SK-N-SH treated with all-trans-retinoic acid at 6 μM for 48 hours (cell line): Measurements from ENCODE around the gene KCNT1.

Experiments used
- ATAC-seq: fragments of 200-7000 bp; cut with Tn5 transposase; 3 replicates; pipeline ENCODE4 v1.9.1; 2020; ENCODE audit warnings: mild to moderate bottlenecking, moderate library complexity
- ARNTL ChIP-seq: fragments of 450-650 bp; formaldehyde crosslinking; IDR thresholded peaks from 2 replicates; pipeline ENCODE4 v1.5.0; 2020; ENCODE audit warnings: low read depth, mild to moderate bottlenecking, moderate library complexity, borderline replicate concordance
- BACH2 ChIP-seq: fragments of 250-450 bp; sonication (Bioruptor Pico); IDR thresholded peaks from 2 replicates; pipeline ENCODE4 v1.9.0; 2021; ENCODE audit warnings: mild to moderate bottlenecking, borderline replicate concordance
- CSDC2 ChIP-seq: fragments of 250-450 bp; sonication (Bioruptor Pico); IDR thresholded peaks from 2 replicates; pipeline ENCODE4 v1.5.0; 2020; ENCODE audit warnings: mild to moderate bottlenecking, moderate library complexity
- ESRRG ChIP-seq: fragments of 250-450 bp; sonication (Bioruptor Pico); IDR thresholded peaks from 2 replicates; pipeline ENCODE4 v1.6.1; 2021; ENCODE audit warnings: mild to moderate bottlenecking
- OSR1 ChIP-seq: fragments of 250-450 bp; sonication (Bioruptor Pico); IDR thresholded peaks from 2 replicates; pipeline ENCODE4 v1.8.0; 2022; ENCODE audit warnings: moderate library complexity, mild to moderate bottlenecking, inconsistent platforms
- PPARA ChIP-seq: fragments of 250-450 bp; sonication (Bioruptor Pico); IDR thresholded peaks from 2 replicates; pipeline ENCODE4 v1.5.0; 2020; ENCODE audit warnings: mild to moderate bottlenecking, borderline replicate concordance
- RARB ChIP-seq: fragments of 250-450 bp; sonication (Bioruptor Pico); IDR thresholded peaks from 2 replicates; pipeline ENCODE4 v1.8.0; 2021; ENCODE audit warnings: mild to moderate bottlenecking, moderate library complexity
- SNAI2 ChIP-seq: fragments of 250-450 bp; sonication (Bioruptor Pico); IDR thresholded peaks from 2 replicates; pipeline ENCODE4 v1.5.0; 2020; ENCODE audit warnings: mild to moderate bottlenecking, moderate library complexity
- TCF4 ChIP-seq: fragments of 250-450 bp; sonication (Bioruptor Pico); IDR thresholded peaks from 2 replicates; pipeline ENCODE4 v1.8.0; 2021; ENCODE audit warnings: mild to moderate bottlenecking, moderate library complexity, borderline replicate concordance
- TOX ChIP-seq: fragments of 250-450 bp; sonication (Bioruptor Pico); IDR thresholded peaks from 2 replicates; pipeline ENCODE4 v1.8.0; 2021; ENCODE audit warnings: mild to moderate bottlenecking, moderate library complexity, borderline replicate concordance
- ZC3H10 ChIP-seq: fragments of 250-450 bp; sonication (Bioruptor Pico); IDR thresholded peaks from 2 replicates; pipeline ENCODE4 v1.5.1; 2021; ENCODE audit warnings: mild to moderate bottlenecking, moderate library complexity
- ZFP3 ChIP-seq: fragments of 250-450 bp; sonication (Bioruptor Pico); IDR thresholded peaks from 2 replicates; pipeline ENCODE4 v1.5.0; 2020; ENCODE audit warnings: mild to moderate bottlenecking, moderate library complexity
- ZFP30 ChIP-seq: fragments of 450-650 bp; formaldehyde crosslinking; IDR thresholded peaks from 2 replicates; pipeline ENCODE4 v1.5.0; 2022; ENCODE audit warnings: mild to moderate bottlenecking, moderate library complexity
- ZNF565 ChIP-seq: fragments of 450-650 bp; formaldehyde crosslinking; conservative IDR thresholded peaks from 2 replicates; pipeline ENCODE4 v1.5.0; 2020; ENCODE audit warnings: low read depth, mild to moderate bottlenecking, moderate library complexity
- ZNF8 ChIP-seq: fragments of 450-650 bp; formaldehyde crosslinking; IDR thresholded peaks from 2 replicates; pipeline ENCODE4 v1.5.0; 2020; ENCODE audit warnings: mild to moderate bottlenecking, moderate library complexity
- TF ChIP-seq, protein P1 (sequence below): fragments of 250-450 bp; sonication (Bioruptor Pico); IDR thresholded peaks from 2 replicates; pipeline ENCODE4 v1.5.1; 2021; ENCODE audit warnings: mild to moderate bottlenecking, moderate library complexity
- TF ChIP-seq, protein P2 (sequence below): fragments of 250-450 bp; sonication (Bioruptor Pico); IDR thresholded peaks from 2 replicates; pipeline ENCODE4 v1.5.0; 2020; ENCODE audit warnings: mild to moderate bottlenecking, moderate library complexity
- TF ChIP-seq, protein P3 (sequence below): fragments of 250-450 bp; sonication (Bioruptor Pico); IDR thresholded peaks from 2 replicates; pipeline ENCODE4 v1.5.1; 2020; ENCODE audit warnings: low read depth, mild to moderate bottlenecking, moderate library complexity
- TF ChIP-seq, protein P4 (sequence below): fragments of 250-450 bp; sonication (Bioruptor Pico); IDR thresholded peaks from 2 replicates; pipeline ENCODE4 v1.8.0; 2020; ENCODE audit warnings: mild to moderate bottlenecking, moderate library complexity, borderline replicate concordance
- TF ChIP-seq, protein P5 (sequence below): fragments of 250-450 bp; sonication (Bioruptor Pico); IDR thresholded peaks from 2 replicates; pipeline ENCODE4 v1.8.0; 2021; ENCODE audit warnings: low read depth, mild to moderate bottlenecking, moderate library complexity, borderline replicate concordance

KCNT1 gene

DNA sequence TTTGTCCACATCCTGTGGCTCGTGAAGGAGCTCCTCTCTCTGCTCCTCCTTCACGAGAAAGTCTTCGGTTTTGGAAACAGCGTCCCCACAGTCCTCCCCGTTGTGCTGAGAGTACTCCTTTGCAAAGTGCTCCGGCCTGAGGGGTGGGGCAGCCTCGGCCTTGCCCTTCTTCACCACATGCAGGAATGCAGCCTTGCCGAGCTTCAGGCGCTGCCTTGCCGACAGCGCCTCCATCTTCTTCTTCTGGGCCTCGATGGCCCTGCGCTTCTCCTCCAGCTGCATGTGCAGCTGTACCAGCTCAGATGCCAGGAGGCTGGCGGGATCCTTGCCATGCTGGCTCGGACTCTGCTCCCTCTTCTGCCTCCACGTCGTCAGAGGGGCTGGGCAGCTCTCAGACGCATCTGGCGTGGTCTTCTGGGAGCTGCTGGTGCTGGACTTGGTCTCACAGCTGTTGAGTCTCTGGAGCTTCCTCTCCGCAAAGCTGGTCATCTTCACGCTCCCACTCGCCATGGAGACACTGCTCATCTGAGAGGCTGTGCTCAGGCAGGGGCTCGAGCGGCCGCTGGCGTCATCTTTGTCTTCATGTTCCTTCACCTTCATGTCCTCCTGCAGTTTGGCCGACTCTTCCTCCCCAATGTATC, 119.9 kb downstream of the KCNT1 start:
- TF ChIP-seq SNAI2 (CRISPR knock-in tag) (no peak), CSDC2 (CRISPR knock-in tag) (no peak), ZFP3 (CRISPR knock-in tag) (no peak), BACH2 (CRISPR knock-in tag) (no peak), RARB (CRISPR knock-in tag) (no peak), ZNF8 (CRISPR knock-in tag) (no peak)
- TF ChIP-seq, protein P1, sequence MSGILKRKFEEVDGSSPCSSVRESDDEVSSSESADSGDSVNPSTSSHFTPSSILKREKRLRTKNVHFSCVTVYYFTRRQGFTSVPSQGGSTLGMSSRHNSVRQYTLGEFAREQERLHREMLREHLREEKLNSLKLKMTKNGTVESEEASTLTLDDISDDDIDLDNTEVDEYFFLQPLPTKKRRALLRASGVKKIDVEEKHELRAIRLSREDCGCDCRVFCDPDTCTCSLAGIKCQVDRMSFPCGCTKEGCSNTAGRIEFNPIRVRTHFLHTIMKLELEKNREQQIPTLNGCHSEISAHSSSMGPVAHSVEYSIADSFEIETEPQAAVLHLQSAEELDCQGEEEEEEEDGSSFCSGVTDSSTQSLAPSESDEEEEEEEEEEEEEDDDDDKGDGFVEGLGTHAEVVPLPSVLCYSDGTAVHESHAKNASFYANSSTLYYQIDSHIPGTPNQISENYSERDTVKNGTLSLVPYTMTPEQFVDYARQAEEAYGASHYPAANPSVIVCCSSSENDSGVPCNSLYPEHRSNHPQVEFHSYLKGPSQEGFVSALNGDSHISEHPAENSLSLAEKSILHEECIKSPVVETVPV (CRISPR knock-in tag), result no peak
- no peak for ATAC-seq

DNA sequence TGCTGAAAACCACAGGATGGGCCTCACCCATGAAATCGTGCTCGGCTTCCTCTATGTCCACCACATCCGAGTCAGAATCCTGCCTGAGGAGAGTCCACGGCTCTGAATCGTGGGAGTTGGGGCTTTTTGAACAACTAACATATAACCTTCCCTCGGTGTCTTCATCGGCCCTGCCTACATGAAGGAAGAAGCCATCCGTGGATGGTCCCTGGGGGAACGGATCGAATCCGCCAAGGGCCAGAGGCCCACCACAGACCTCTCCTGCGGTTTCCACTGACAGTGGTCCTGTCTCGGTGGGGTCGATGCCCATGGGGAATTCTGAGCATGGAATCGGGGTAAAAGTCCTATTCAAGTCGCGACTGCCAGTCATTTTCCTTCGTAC, 120.4 kb downstream of the KCNT1 start:
- TF ChIP-seq CSDC2 (CRISPR knock-in tag), result no peak
- TF ChIP-seq BACH2 (CRISPR knock-in tag), result no peak
- TF ChIP-seq OSR1, result no peak
- no peak for TF ChIP-seq ZC3H10
- TF ChIP-seq PPARA, result no peak
- TF ChIP-seq, protein P2, sequence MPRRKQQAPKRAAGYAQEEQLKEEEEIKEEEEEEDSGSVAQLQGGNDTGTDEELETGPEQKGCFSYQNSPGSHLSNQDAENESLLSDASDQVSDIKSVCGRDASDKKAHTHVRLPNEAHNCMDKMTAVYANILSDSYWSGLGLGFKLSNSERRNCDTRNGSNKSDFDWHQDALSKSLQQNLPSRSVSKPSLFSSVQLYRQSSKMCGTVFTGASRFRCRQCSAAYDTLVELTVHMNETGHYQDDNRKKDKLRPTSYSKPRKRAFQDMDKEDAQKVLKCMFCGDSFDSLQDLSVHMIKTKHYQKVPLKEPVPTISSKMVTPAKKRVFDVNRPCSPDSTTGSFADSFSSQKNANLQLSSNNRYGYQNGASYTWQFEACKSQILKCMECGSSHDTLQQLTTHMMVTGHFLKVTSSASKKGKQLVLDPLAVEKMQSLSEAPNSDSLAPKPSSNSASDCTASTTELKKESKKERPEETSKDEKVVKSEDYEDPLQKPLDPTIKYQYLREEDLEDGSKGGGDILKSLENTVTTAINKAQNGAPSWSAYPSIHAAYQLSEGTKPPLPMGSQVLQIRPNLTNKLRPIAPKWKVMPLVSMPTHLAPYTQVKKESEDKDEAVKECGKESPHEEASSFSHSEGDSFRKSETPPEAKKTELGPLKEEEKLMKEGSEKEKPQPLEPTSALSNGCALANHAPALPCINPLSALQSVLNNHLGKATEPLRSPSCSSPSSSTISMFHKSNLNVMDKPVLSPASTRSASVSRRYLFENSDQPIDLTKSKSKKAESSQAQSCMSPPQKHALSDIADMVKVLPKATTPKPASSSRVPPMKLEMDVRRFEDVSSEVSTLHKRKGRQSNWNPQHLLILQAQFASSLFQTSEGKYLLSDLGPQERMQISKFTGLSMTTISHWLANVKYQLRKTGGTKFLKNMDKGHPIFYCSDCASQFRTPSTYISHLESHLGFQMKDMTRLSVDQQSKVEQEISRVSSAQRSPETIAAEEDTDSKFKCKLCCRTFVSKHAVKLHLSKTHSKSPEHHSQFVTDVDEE (CRISPR knock-in tag), result no peak
- TF ChIP-seq ZFP3 (CRISPR knock-in tag), result no peak
- no peak for TF ChIP-seq SNAI2 (CRISPR knock-in tag)
- TF ChIP-seq ARNTL (CRISPR knock-in tag), result no peak
- TF ChIP-seq TOX (CRISPR knock-in tag), result no peak
- no peak for TF ChIP-seq ZNF565
- TF ChIP-seq ESRRG (CRISPR knock-in tag), result no peak
- no peak for TF ChIP-seq ZNF8 (CRISPR knock-in tag)
- TF ChIP-seq, protein P3, sequence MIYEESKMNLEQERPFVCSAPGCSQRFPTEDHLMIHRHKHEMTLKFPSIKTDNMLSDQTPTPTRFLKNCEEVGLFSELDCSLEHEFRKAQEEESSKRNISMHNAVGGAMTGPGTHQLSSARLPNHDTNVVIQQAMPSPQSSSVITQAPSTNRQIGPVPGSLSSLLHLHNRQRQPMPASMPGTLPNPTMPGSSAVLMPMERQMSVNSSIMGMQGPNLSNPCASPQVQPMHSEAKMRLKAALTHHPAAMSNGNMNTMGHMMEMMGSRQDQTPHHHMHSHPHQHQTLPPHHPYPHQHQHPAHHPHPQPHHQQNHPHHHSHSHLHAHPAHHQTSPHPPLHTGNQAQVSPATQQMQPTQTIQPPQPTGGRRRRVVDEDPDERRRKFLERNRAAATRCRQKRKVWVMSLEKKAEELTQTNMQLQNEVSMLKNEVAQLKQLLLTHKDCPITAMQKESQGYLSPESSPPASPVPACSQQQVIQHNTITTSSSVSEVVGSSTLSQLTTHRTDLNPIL (CRISPR knock-in tag), result no peak
- no peak for TF ChIP-seq ZFP30 (CRISPR knock-in tag)
- no peak for ATAC-seq

DNA sequence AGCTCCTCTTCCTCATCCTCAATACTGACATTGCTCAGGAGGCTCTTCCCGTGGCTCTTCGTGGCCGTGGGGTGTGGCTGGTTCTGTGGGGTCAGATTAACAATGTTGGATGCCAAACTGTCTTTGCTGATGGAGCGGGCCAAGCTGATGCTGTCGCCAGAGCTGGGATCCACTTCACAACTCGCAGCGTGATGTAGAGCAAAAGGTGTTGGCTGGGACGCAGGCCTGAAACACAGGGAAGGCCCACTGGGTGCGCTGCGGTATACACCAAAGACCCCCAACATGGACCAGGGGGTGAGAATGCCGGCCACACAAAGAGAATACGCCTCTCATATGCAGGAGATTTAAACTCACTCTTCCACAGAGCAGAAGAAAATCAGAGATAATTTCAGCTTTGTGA, 121.1 kb downstream of the KCNT1 start:
- ATAC-seq, result no peak
- TF ChIP-seq CSDC2 (CRISPR knock-in tag), result no peak
- no peak for TF ChIP-seq TCF4 (CRISPR knock-in tag)
- TF ChIP-seq SNAI2 (CRISPR knock-in tag), result no peak

DNA sequence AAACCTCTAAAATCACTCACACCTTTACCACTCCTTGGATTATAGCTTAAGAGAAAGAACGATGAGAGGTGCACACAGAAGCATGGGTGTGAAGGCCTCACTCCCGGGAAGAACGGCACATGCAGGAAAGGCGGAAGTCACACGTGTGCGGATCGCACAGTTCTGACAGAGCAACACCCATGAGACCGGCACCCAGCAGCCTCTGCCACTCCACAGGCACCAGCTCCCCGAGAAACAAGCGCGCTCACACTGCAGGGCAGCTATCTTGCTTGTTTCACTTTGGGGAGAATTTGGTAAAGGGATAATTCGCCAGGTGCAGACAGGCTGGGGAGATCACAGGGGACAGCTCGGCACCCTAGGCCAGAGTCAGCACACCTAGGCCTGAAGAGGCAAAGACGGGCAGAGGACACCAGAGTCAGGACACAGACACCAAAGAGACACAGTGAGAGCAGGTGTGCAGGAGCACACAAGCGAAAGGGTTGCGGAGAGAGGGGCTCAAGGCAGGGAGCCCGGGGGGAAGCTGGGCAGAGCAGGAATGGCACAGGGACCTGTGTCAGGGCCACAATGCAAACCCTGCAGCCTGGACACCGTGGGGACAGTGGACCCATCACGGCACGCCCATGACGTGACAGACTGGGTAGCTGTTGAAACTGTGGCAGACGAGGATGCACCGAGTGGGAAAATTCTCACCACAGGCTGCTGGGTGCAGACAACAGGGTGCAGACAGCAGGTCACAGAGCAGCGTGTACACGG, 123.6 kb downstream of the KCNT1 start:
- no peak for ATAC-seq
- TF ChIP-seq, protein P4, sequence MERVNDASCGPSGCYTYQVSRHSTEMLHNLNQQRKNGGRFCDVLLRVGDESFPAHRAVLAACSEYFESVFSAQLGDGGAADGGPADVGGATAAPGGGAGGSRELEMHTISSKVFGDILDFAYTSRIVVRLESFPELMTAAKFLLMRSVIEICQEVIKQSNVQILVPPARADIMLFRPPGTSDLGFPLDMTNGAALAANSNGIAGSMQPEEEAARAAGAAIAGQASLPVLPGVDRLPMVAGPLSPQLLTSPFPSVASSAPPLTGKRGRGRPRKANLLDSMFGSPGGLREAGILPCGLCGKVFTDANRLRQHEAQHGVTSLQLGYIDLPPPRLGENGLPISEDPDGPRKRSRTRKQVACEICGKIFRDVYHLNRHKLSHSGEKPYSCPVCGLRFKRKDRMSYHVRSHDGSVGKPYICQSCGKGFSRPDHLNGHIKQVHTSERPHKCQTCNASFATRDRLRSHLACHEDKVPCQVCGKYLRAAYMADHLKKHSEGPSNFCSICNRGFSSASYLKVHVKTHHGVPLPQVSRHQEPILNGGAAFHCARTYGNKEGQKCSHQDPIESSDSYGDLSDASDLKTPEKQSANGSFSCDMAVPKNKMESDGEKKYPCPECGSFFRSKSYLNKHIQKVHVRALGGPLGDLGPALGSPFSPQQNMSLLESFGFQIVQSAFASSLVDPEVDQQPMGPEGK (CRISPR knock-in tag), result no peak
- TF ChIP-seq RARB (CRISPR knock-in tag), result no peak
- TF ChIP-seq, protein P3 (CRISPR knock-in tag), result no peak
- TF ChIP-seq BACH2 (CRISPR knock-in tag), result no peak
- TF ChIP-seq, protein P5, sequence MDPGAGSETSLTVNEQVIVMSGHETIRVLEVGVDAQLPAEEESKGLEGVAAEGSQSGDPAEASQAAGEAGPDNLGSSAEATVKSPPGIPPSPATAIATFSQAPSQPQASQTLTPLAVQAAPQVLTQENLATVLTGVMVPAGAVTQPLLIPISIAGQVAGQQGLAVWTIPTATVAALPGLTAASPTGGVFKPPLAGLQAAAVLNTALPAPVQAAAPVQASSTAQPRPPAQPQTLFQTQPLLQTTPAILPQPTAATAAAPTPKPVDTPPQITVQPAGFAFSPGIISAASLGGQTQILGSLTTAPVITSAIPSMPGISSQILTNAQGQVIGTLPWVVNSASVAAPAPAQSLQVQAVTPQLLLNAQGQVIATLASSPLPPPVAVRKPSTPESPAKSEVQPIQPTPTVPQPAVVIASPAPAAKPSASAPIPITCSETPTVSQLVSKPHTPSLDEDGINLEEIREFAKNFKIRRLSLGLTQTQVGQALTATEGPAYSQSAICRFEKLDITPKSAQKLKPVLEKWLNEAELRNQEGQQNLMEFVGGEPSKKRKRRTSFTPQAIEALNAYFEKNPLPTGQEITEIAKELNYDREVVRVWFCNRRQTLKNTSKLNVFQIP, result no peak
- no peak for TF ChIP-seq PPARA
- TF ChIP-seq ZNF565, result no peak
- TF ChIP-seq ARNTL (CRISPR knock-in tag), result no peak
- TF ChIP-seq CSDC2 (CRISPR knock-in tag), result no peak
- no peak for TF ChIP-seq ESRRG (CRISPR knock-in tag)
